Ascending aorta (tissue), 2 donors: Measurements from ENCODE around the gene LHPP. TPM values are rescaled to one million over a fixed set of nuclear protein-coding genes. Genes with fewer than 3 reads are reported as not detected.

Experiments used
- DNase-seq, 2 donors: peaks; one replicate each; pipeline ENCODE4 v3.0.0-alpha.2; 2019; ENCODE audit warnings: low spot score in 2 of 2
- H3K27ac ChIP-seq, 2 donors: fragments of 200-600 bp; sonication (generic); one replicate each; pipeline ENCODE4 v1.5.1; 2016 to 2017; ENCODE audit warnings: mild to moderate bottlenecking in 1 of 2
- H3K27me3 ChIP-seq: fragments of 200-600 bp; sonication (generic); one replicate; pipeline ENCODE4 v1.5.1; 2017
- H3K36me3 ChIP-seq, 2 donors: fragments of 200-600 bp; sonication (generic); one replicate each; pipeline ENCODE4 v1.5.1; 2016
- H3K4me1 ChIP-seq, 2 donors: fragments of 200-600 bp; sonication (generic); one replicate each; pipeline ENCODE4 v1.5.1; 2016 to 2017; ENCODE audit warnings: mild to moderate bottlenecking in 1 of 2
- H3K4me3 ChIP-seq, 2 donors: fragments of 200-600 bp; sonication (generic); one replicate each; pipeline ENCODE4 v1.5.1; 2016 to 2017; ENCODE audit warnings: mild to moderate bottlenecking in 1 of 2
- H3K9me3 ChIP-seq, 2 donors: fragments of 200-600 bp; sonication (generic); one replicate each; pipeline ENCODE4 v1.5.1; 2016
- CTCF ChIP-seq, 3 experiments: fragments of 200-600 bp in 2 of 3; fragments of 450-650 bp in 1 of 3; sonication (generic) in 2 of 3; IDR thresholded peaks; one replicate each; pipeline ENCODE4 v1.5.1; 2016 to 2019; ENCODE audit warnings: antibody characterized with exemption in 3 of 3, mild to moderate bottlenecking in 1 of 3, moderate library complexity in 1 of 3
- intact Hi-C: fragments of 100-400 bp; cut with DNase I; formaldehyde crosslinking; loops from one replicate; pipeline ENCODE4 v1.15.1; 2023
- total RNA-seq: library from RNA; depleted of rRNA; stranded (reverse); fragments of >200 nt; gene quantifications from one replicate; pipeline ENCODE4 v1.1.0, GENCODE V29; 2016

Gene LHPP
- total RNA-seq, 1 donor from 2014 or later: 5.1 TPM

DNA sequence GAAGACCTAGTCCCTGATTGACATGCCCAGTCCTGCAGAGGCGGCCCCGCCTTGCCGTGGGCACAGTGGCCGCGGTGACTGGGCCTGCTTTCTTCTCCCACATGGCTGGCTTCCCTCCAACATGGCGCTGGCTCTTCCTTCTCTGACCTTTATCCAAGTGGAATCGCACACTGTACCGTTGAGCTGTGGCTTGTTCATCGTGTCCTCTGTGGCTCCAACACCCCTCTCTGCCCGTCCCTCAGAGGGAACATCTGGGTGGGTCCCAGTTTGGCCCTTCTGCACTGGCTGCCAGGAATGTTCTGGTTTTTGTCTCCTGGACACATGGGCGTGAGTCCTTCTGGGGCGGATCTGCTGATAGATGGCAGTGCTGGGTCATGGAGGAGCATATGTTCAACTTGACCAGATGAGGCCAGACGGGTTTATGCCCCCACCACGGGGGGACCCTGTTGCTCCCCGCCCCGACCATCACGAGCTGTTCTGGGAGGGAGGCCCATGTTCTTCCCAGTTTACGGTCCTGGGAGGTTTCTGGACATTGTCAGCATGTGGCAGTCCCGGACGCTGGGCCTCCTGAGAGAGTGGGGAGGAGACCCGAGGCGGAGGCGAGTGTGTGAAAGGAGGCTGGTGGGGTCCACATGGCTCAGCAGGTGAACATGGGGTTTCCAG, 63.5 kb downstream of the LHPP start:
- Histone ChIP-seq H3K27me3 (no peaks in the 10 kb centered on the region), H3K9me3 (no peaks in the 10 kb centered on the region), H3K36me3 (no peaks in the 10 kb centered on the region), H3K4me3 (no peak overlapping the region), H3K4me1 (no peaks in the 10 kb centered on the region), H3K27ac (no peak overlapping the region)
- TF ChIP-seq CTCF (IDR thresholded peaks at IDR 0.05): no peak
- no peak for DNase-seq
- intact Hi-C loops: no loop called here

DNA sequence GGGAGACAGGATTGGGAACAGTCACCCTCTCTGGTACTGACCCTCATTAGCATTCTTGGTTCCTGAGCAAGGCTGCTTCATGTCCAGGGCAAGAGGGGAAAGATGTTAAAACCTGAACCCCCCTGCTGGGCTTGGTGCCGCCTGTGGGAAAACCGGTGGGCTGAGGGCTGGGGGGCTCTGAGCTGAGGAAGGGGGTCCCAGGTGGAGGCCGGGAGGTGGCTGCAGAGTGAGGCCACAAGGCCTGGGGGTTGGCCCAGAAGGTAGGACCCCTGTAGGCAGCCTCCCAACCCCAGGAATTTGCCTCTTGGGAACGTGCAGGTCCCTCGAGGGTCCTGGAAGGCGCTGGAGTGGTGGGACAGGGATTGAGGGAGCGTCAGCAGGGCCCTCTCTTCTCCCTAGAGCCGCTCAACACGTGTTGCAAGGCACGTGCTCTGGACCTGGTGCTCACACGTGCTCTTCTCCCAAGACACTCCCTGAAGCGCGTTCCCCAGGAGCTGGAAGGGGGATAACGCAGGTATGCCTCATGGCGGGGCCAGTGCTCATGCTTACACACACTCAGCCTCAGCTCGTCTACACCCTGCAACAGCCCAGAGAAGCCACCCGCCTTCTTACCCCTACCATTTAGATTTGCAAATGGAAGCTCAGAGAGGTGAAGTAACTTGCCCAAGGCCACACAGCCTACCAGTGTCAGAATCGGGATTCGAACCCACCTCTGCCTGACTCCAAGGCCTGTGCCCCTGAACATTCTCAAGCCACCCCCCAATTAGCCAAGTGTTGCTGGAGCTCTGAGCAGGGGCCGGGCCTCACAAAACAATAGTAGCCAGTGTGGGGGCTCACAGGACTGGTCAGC, 64.4 kb downstream of the LHPP start:
- H3K4me1 ChIP-seq: no peaks in the 10 kb centered on the region
- TF ChIP-seq CTCF (IDR thresholded peaks at IDR 0.05): no peak
- no peak for DNase-seq
- no peaks in the 10 kb centered on the region for H3K36me3 ChIP-seq
- no peak overlapping the region for H3K4me3 ChIP-seq
- H3K9me3 ChIP-seq: no peaks in the 10 kb centered on the region
- H3K27me3 ChIP-seq: no peaks in the 10 kb centered on the region
- H3K27ac ChIP-seq: no peak overlapping the region
- intact Hi-C loops: no loop called here

- Histone ChIP-seq H3K27me3 (no peaks in the 10 kb centered on the region), H3K9me3 (no peaks in the 10 kb centered on the region), H3K4me1 (no peaks in the 10 kb centered on the region), H3K4me3 (no peak overlapping the region), H3K27ac (no peak overlapping the region), H3K36me3 (no peaks in the 10 kb centered on the region)
- DNase-seq: no peak
- no peak for TF ChIP-seq CTCF (IDR thresholded peaks at IDR 0.05)
- intact Hi-C loops: no loop called here
These were observed 65.1 kb downstream of the LHPP start for GRCh38 chr10:124526621-124527267.

DNA sequence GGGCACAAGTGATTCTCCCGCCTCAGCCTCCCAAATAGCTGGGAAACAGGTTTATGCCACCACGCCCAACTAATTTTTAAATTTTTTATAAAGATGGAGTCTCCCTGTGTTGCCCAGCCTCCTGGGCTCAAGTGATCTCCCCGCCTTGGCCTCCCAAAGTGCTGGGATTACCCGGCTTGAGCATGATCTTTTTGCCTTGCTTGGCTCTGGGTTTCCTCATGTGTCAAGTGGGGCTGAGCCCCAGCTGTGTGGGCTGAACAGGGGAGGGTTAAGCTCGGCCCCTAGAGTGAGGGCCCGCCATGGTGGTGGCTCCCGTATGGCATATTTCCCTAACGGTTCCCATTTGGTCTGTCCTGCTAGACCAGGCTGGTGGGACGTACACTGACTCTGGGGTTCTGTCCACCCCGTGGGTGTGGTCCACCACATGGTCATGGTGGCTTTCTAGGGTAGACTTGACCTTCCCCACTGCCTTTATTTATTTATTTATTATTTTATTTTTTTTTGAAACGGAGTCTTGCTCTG, 66.3 kb downstream of the LHPP start:
- Histone ChIP-seq H3K27me3 (no peaks in the 10 kb centered on the region), H3K4me1 (no peaks in the 10 kb centered on the region), H3K9me3 (no peaks in the 10 kb centered on the region), H3K36me3 (no peaks in the 10 kb centered on the region), H3K27ac (no peak overlapping the region), H3K4me3 (no peak overlapping the region)
- no peak for TF ChIP-seq CTCF (IDR thresholded peaks at IDR 0.05)
- no peak for DNase-seq
- intact Hi-C loops: no loop called here

GRCh38 chr10:124529661-124530214, 68.1 kb downstream of the LHPP start:
- Histone ChIP-seq H3K9me3 (no peaks in the 10 kb centered on the region), H3K36me3 (no peaks in the 10 kb centered on the region), H3K4me3 (no peak overlapping the region), H3K27me3 (no peaks in the 10 kb centered on the region), H3K4me1 (no peaks in the 10 kb centered on the region), H3K27ac (no peak overlapping the region)
- no peak for DNase-seq
- intact Hi-C loops: loop anchor here (1.0 to 5.0 kb wide), 2 partner anchors 212 to 298 kb away; no protein-coding TSS in a partner anchor
- TF ChIP-seq CTCF (IDR thresholded peaks at IDR 0.05): no peak
